ENCODE measurements around the gene PDE9A.
"Not testable (repeated sequence)": the region's sequence is repeated elsewhere in the genome, so short reads cannot be mapped to it uniquely, and the experiment has no call there.

Gene PDE9A

GRCh38 chr21:42807938-42808613 is 154.7 kb downstream of the PDE9A start:
- no peak overlapping the region for H3K27ac ChIP-seq
- no peak overlapping the region for H3K4me3 ChIP-seq (IDR thresholded peaks at IDR 0.05; ENCODE audit: insufficient read depth, low read depth, low read length)
- TF ChIP-seq, protein P1, sequence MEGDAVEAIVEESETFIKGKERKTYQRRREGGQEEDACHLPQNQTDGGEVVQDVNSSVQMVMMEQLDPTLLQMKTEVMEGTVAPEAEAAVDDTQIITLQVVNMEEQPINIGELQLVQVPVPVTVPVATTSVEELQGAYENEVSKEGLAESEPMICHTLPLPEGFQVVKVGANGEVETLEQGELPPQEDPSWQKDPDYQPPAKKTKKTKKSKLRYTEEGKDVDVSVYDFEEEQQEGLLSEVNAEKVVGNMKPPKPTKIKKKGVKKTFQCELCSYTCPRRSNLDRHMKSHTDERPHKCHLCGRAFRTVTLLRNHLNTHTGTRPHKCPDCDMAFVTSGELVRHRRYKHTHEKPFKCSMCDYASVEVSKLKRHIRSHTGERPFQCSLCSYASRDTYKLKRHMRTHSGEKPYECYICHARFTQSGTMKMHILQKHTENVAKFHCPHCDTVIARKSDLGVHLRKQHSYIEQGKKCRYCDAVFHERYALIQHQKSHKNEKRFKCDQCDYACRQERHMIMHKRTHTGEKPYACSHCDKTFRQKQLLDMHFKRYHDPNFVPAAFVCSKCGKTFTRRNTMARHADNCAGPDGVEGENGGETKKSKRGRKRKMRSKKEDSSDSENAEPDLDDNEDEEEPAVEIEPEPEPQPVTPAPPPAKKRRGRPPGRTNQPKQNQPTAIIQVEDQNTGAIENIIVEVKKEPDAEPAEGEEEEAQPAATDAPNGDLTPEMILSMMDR (conservative IDR thresholded peaks at IDR 0.05; ENCODE audit: low read depth, low read length) = no peak
- peaks cover 10% of the 10 kb centered on the region for H3K27me3 ChIP-seq (ENCODE audit: insufficient read depth, low read depth)
- H3K9ac ChIP-seq = no peak overlapping the region
- H3K79me2 ChIP-seq (ENCODE audit: insufficient read depth, low read depth) = no peaks in the 10 kb centered on the region
- H3K4me2 ChIP-seq = no peak overlapping the region
- no peaks in the 10 kb centered on the region for H3K4me1 ChIP-seq (ENCODE audit: low read depth, poor library complexity, severe bottlenecking)
- H4K20me1 ChIP-seq (ENCODE audit: insufficient read depth) = no peaks in the 10 kb centered on the region
- H3K36me3 ChIP-seq (ENCODE audit: insufficient read depth) = no peaks in the 10 kb centered on the region
- no peak overlapping the region for H2AFZ ChIP-seq (ENCODE audit: low read depth)

DNA sequence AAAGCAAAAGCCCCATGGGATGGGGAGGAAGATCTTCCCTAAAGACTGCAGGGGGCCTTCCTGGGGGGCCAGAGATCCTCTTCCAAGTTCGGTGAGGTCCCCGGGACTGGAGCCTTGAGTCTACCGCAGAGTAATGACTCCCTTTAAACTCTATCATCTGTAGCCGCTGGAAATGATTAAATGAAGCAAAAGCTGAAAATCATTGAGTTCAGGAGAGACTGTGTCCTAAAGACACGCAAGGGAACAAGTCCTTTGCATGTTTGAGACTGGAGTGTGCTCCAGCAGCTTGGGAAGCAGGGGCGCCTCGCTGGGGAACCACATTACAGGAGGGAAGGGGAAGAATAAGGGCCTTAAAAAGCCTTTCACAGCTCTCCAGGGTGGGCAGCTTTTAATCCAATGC is 155.8 kb downstream of the PDE9A start:
- Histone ChIP-seq H3K79me2 (ENCODE audit: insufficient read depth, low read depth) (no peaks in the 10 kb centered on the region), H2AFZ (ENCODE audit: low read depth) (no peak overlapping the region), H3K9ac (no peak overlapping the region), H3K27me3 (ENCODE audit: insufficient read depth, low read depth) (peaks cover 6% of the 10 kb centered on the region), H4K20me1 (ENCODE audit: insufficient read depth) (no peaks in the 10 kb centered on the region), H3K4me1 (ENCODE audit: low read depth, poor library complexity, severe bottlenecking) (no peaks in the 10 kb centered on the region), H3K4me2 (no peak overlapping the region), H3K4me3 (IDR thresholded peaks at IDR 0.05; ENCODE audit: insufficient read depth, low read depth, low read length) (no peak overlapping the region), H3K36me3 (ENCODE audit: insufficient read depth) (no peaks in the 10 kb centered on the region), H3K27ac (no peak overlapping the region)
- TF ChIP-seq, protein P1 (conservative IDR thresholded peaks at IDR 0.05; ENCODE audit: low read depth, low read length) = no peak

GRCh38 chr21:42809577-42810475 is 156.4 kb downstream of the PDE9A start:
- Histone ChIP-seq H3K27me3 (ENCODE audit: insufficient read depth, low read depth) (peaks cover 4% of the 10 kb centered on the region), H3K4me1 (ENCODE audit: low read depth, poor library complexity, severe bottlenecking) (no peaks in the 10 kb centered on the region), H3K4me3 (IDR thresholded peaks at IDR 0.05; ENCODE audit: insufficient read depth, low read depth, low read length) (no peak overlapping the region), H3K9ac (no peak overlapping the region), H3K36me3 (ENCODE audit: insufficient read depth) (no peaks in the 10 kb centered on the region), H4K20me1 (ENCODE audit: insufficient read depth) (no peaks in the 10 kb centered on the region), H3K27ac (no peak overlapping the region), H3K4me2 (no peak overlapping the region), H2AFZ (ENCODE audit: low read depth) (no peak overlapping the region), H3K79me2 (ENCODE audit: insufficient read depth, low read depth) (no peaks in the 10 kb centered on the region)
- TF ChIP-seq, protein P1 (conservative IDR thresholded peaks at IDR 0.05; ENCODE audit: low read depth, low read length) = no peak

GRCh38 chr21:42811960-42812359 is 158.5 kb downstream of the PDE9A start:
- Histone ChIP-seq H3K79me2 (ENCODE audit: insufficient read depth, low read depth) (no peaks in the 10 kb centered on the region), H3K4me3 (IDR thresholded peaks at IDR 0.05; ENCODE audit: insufficient read depth, low read depth, low read length) (no peak overlapping the region), H3K36me3 (ENCODE audit: insufficient read depth) (no peaks in the 10 kb centered on the region), H2AFZ (ENCODE audit: low read depth) (no peak overlapping the region), H4K20me1 (ENCODE audit: insufficient read depth) (no peaks in the 10 kb centered on the region), H3K4me1 (ENCODE audit: low read depth, poor library complexity, severe bottlenecking) (no peaks in the 10 kb centered on the region), H3K4me2 (no peak overlapping the region), H3K9ac (no peak overlapping the region), H3K27ac (no peak overlapping the region), H3K27me3 (ENCODE audit: insufficient read depth, low read depth) (no peaks in the 10 kb centered on the region; the same call in 1 of the 2 replicates)
- TF ChIP-seq, protein P1 (conservative IDR thresholded peaks at IDR 0.05; ENCODE audit: low read depth, low read length) = no peak

DNA sequence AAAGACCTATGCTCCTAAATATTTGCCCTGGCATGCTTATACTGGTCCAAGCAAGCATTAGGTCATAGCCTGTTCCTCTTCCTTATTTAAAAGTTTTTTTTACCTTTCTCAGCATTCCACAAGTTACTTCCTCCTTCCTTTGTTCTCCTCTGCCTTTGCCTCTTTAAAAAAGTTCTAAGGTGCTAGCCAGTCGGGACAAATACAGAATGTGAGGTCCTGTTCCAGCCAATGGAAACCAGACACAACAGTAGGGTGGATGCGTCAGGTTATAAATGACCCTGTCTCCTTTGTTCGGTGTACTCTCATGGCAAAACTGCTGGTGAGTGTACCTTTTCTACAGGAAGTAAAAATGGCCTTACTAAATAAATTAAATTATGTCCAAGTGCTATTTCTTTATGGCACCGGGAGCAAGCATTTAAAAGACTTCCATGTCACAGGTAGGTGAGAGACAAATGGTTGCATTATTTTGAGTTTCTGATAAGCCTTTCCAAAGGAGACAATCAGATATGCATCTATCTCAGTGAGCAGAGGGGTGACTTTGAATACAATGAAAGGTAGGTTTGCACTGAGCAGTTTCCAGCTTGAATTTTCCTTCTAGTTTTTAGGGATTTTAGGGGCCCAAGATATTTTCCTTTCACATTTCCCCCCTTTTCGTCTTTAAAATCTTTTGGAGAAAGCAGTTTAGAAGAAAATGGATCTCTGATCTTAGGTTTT is 159.3 kb downstream of the PDE9A start:
- not testable (repeated sequence) for H3K79me2 ChIP-seq (ENCODE audit: insufficient read depth, low read depth); H3K27ac ChIP-seq; H2AFZ ChIP-seq (ENCODE audit: low read depth); H3K9ac ChIP-seq; H3K4me2 ChIP-seq; H3K27me3 ChIP-seq (ENCODE audit: insufficient read depth, low read depth); H3K36me3 ChIP-seq (ENCODE audit: insufficient read depth); H4K20me1 ChIP-seq (ENCODE audit: insufficient read depth); H3K4me1 ChIP-seq (ENCODE audit: low read depth, poor library complexity, severe bottlenecking); H3K4me3 ChIP-seq (IDR thresholded peaks at IDR 0.05; ENCODE audit: insufficient read depth, low read depth, low read length)
